HG03520 (cell line): Measurements from ENCODE around the gene SLC17A7.
"Not testable (repeated sequence)": the region's sequence is repeated elsewhere in the genome, so short reads cannot be mapped to it uniquely, and the experiment has no call there.

Source experiments
- ATAC-seq: cut with Tn5 transposase; IDR thresholded peaks from one replicate; pipeline ENCODE4 v1.9.1; 2021; ENCODE audit warnings: mild to moderate bottlenecking, moderate library complexity; ENCODE audit not compliant: unreplicated experiment

Gene SLC17A7

DNA sequence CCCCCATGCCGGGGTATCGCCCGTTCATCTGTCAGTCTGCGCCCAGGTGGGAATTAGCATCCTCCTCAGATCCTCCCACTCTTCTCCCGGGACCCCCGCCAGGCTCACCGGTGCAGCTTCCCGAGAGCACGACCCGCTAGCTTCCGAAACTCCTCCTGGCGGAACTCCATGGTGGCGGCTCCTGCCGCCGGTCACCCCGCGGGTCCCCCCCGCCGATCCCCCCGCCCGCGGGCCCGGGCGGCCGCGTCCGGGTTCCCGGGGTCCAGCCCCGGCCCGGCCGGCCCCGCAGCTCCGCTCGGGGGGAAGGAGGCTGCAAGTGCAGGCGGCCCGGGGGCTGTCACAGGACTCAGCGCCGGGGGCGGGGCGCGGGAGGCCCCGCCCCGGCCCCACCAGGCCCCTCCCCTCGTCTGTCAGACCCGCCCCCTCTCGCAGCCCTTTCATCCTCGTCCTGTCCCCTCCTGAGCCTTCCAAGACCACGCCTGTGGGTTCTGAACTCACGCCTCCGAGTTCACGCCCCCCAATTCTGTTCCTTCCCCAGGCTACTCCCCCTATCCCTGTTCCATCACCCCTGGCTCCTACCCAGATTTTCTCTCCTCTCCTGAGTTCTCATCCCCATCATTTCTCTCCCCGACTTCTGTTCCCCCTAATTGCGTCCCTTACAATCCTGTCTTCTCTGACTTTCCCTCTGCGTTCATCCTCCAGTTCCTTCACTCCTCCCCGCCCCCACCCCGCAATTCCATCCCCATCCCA is at the start of gene SLC17A7:
Gene SLC17A7 (minus strand): TSS at position 318 of the 750 bp plus-strand sequence. CDS start 148 bp downstream, at position 170.
- ATAC-seq: no peak

GRCh38 chr19:49490287-49491029 is 49.1 kb upstream of the SLC17A7 start:
- ATAC-seq: no peak

DNA sequence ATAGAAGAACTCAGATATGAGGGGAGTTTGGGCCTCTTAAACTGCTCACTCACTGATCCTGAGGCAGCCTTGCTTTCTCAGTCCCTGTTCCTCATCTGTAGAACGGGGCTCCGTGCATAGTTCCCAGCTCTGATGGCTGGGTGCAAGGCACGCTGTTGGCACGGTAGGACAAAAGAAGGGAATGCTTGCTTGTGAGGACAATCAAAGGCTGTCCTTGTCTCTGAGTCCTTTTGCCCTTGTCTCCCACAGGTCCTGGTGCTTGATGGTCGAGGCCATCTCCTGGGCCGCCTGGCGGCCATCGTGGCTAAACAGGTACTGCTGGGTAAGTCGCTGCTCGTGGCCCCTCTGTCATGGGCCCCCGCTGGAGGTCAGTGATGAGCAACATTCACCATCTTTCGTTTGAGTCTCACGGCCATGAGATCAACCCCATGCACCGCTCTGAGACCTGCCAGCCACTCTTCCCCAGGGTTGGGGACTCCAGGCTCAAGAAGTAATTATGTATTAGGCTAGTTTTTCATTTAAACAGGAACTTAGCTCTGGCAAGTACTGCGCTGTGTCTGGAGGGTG is 48.4 kb upstream of the SLC17A7 start:
- no peak for ATAC-seq

DNA sequence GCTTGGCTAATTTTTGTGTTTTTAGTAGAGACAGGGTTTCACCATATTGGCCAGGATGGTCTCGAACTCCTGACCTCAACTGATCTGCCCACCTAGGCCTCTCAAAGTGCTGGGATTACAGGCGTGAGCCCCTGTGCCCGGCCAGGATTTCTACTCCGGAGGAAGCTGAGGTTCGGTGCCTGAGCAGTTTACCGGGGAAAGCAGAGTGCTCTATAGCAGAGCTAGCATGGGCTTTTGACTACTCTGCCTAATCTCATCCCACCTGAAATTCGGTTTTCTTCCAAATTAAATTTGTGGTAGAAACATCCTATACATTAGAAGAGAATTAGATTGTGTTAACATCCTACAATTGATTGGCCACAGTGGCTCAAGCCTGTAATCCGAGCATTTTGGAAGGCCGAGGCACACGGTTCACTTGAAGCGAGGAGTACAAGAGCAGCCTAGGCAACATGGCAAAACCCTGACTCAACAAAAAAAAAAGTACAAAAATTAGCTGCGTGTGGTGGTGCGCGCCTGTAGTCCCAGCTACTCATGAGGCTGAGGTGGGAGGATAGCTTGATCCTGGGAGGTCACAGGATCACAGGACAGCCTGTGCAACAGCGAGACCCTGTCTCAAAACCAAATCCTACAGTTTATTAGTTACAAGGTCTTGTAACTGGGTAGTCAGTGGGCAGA is 47.7 kb upstream of the SLC17A7 start:
- no peak for ATAC-seq

- ATAC-seq: no peak
Measured at GRCh38 chr19:49488046-49488862, 46.9 kb upstream of the SLC17A7 start.

GRCh38 chr19:49487277-49488045 is 46.1 kb upstream of the SLC17A7 start, which contains the start of gene RPL13A:
TSS of gene RPL13A (plus strand) at chr19:49487608. CDS start at chr19:49487630, 22 bp downstream.
- peak; percentile 80 for ATAC-seq

DNA sequence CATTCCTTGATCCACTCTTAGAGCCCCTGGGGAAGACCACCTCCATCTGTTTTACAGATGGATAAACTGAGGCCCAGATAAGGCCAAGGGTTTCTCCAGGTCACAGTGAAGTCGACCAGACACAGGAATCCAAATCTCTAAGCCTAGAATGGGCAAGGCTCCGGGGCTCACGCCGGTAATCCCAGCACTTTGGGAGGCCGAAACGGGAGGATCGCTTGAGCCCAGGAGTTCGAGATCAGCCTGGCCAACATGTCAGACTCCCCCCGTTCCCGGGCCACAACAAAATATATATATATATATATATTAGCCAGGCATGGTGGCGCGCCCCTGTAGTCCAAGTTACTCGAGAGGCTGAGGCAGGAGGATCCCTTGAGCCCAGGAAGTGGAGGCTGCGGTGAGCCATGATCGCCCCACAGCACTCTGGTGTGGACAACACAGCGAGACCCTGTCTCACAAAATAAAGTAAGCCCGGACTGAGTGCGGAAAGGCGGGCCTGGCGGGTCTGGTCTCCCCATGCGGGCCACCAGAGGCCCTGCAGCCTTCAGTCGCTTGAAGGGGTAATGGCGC is 45.5 kb upstream of the SLC17A7 start:
- ATAC-seq: no peak

DNA sequence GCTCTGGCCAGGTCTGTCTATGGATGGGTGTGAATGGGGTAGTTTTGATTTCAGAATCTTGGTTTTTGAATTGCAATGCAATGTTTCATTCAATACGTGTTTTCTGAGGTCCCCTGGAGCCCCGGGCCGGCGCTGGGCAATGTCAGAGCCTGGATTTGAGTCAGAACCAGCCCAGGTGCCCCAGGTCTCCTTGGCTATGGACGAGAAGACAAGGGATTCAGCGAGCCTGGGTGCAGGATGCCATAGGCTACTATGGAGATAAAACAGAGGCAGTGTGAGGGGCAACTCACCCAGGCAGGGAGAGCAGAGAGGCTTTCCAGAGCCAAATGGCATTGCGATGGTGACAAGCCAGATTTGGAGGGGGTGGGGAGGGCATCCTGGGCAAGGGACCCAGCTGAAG is 44.9 kb upstream of the SLC17A7 start:
- no peak for ATAC-seq

GRCh38 chr19:49481020-49481683 is 39.8 kb upstream of the SLC17A7 start:
- no peak for ATAC-seq

DNA sequence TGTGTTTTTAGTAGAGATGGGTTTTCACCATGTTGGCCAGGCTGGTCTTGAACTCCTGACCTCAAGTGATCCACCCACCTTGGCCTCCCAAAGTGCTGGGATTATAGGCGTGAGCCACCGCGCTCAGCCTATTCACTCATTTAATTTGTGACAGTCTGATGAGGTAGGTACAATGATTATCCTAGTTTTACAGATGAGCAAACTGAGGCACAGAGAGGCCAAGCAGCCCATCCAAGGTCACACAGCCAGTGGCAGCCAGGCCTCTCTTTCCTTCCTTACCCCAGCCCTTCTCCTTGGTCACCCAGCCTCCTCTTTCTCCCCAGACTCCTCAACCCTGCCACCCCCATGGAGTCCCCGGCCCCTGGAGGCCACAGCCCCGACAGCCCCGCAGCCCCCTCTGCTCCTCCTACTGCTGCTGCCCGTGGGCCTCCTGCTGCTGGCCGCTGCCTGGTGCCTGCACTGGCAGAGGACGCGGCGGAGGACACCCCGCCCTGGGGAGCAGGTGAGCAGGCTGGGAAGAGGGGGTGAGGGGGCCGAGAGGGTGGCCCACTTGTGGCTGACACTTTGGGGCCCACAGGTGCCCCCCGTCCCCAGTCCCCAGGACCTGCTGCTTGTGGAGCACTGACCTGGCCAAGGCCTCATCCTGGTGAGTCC is 38.8 kb upstream of the SLC17A7 start:
- no peak for ATAC-seq

- ATAC-seq: no peak
Measured at GRCh38 chr19:49475995-49476880, 34.9 kb upstream of the SLC17A7 start.

DNA sequence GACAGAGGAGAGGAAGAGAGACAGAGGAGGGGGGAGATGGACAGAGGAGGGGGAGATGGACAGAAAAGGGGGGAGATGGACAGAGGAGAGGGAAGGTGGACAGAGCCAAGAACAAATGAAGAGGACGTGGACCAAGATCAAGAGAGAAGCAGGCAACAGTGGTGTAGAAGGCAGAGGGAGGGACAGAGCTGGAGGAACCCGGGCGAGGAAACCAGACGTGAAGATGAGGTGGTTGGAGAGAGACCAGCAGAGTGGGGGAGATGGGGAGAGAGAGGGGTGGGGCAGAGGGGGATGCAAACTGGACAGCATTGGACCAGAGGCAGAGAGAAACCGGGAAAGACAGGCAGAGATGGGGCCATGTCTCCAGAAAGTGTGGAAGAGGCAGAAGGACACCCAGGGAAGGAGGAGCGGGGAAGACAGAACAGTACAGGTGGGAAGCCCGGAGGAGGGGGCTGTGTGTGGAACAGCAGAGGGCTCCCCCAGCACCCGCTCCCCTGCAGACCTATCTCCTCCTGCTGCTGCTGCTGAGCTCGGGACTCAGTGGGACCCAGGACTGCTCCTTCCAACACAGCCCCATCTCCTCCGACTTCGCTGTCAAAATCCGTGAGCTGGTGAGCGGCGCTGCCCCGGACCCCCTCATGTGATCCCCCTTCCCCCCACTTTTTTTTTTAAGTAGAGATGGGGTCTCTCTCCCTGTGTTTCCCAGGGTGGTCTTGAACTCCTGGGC is 34.0 kb upstream of the SLC17A7 start:
- ATAC-seq: no peak

- ATAC-seq: no peak
Measured at GRCh38 chr19:49474542-49474924, 33.2 kb upstream of the SLC17A7 start.

DNA sequence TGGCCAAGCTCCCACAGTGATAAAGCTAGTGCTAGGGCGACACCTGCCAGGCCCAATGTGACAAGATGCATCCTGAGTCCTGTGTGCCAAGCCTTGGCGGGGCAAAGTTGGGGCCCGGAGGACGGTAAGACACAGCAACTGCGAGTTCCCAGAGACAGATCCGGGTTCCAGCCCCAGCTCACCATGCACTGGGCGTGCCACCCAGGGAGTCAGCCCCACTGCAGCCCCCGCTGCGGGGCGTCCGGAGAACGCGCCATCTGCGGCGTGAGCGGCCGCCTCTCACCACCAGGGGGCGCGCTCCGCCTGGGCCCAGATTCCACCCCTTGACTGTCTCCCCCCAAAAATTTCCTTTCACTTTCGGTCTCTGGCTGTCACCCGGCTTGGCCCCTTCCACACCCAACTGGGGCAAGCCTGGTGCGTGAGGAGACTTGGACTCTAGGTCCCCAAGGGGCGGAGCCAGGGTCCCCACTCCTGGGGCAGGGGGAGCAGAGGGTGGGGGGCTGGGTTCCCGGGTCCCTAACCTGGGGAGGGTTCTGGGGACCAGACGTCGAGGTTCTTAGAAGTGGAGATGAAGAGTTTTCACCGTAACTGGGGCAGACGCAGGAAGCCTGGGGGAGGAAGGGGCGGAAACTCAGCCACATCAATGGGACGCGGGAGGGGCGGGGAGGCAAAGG is 32.7 kb upstream of the SLC17A7 start, which contains the start of gene FLT3LG:
Gene FLT3LG (plus strand): TSS at position 348 of the 674 bp plus-strand sequence. CDS start 425 bp downstream, outside the sequence.
- peak; percentile 46 for ATAC-seq

- not testable (repeated sequence) for ATAC-seq
Measured at GRCh38 chr19:49473501-49473867, 32.2 kb upstream of the SLC17A7 start.

- ATAC-seq: no peak
Measured at GRCh38 chr19:49472936-49473335, 31.6 kb upstream of the SLC17A7 start.
